Fibroblast of lung (primary cell): ENCODE results near the gene LSMEM2. TPM values are rescaled to one million over a fixed set of nuclear protein-coding genes. Genes with fewer than 3 reads are reported as not detected.

Experiments
- DNase-seq, 2 donors: peaks; one replicate each; pipeline versions ENCODE4 v3.0.0 to v3.0.0-alpha.2; 2010; ENCODE audit warnings: low read depth in 2 of 2
- H2AFZ ChIP-seq: 2 replicates; pipeline ENCODE4 v1.5.1; 2012; ENCODE audit warnings: low read length, control low read depth, inconsistent platforms
- H3K27ac ChIP-seq: 2 replicates; pipeline ENCODE4 v1.5.1; 2011; ENCODE audit warnings: low read length, control low read depth; ENCODE audit not compliant: insufficient read depth
- H3K27me3 ChIP-seq: 2 replicates; pipeline ENCODE4 v1.5.1; 2011; ENCODE audit warnings: mild to moderate bottlenecking, low read length; ENCODE audit not compliant: control insufficient read depth, insufficient read depth
- H3K36me3 ChIP-seq: 2 replicates; pipeline ENCODE4 v1.5.1; 2011; ENCODE audit warnings: low read length; ENCODE audit not compliant: control insufficient read depth, insufficient read depth
- H3K4me1 ChIP-seq: 2 replicates; pipeline ENCODE4 v1.5.1; 2011; ENCODE audit warnings: low read length; ENCODE audit not compliant: control insufficient read depth, insufficient read depth; ENCODE audit errors: extremely low read depth
- H3K4me2 ChIP-seq: 2 replicates; pipeline ENCODE4 v1.5.1; 2011; ENCODE audit warnings: low read length, control low read depth; ENCODE audit not compliant: insufficient read depth; ENCODE audit errors: extremely low read depth
- H3K4me3 ChIP-seq, 4 experiments: fragments of 200-600 bp in 1 of 4; sonication (generic) in 1 of 4; replicated peaks in 1 of 4; 2 replicates each; pipeline ENCODE4 v1.5.1; 2011 to 2016; ENCODE audit warnings: low read length in 4 of 4, low read depth in 3 of 4, mild to moderate bottlenecking in 3 of 4, control low read depth in 2 of 4, inconsistent platforms in 1 of 4, mixed read lengths in 1 of 4; ENCODE audit not compliant: insufficient read depth in 1 of 4; ENCODE audit errors: control extremely low read depth in 1 of 4
- H3K79me2 ChIP-seq: 2 replicates; pipeline ENCODE4 v1.5.1; 2012; ENCODE audit warnings: mild to moderate bottlenecking, low read length, inconsistent platforms; ENCODE audit not compliant: control insufficient read depth, insufficient read depth
- H3K9ac ChIP-seq: 2 replicates; pipeline ENCODE4 v1.5.1; 2011; ENCODE audit warnings: mild to moderate bottlenecking, low read length, control low read depth; ENCODE audit not compliant: insufficient read depth
- H3K9me3 ChIP-seq: 2 replicates; pipeline ENCODE4 v1.5.1; 2012; ENCODE audit warnings: low read depth, low read length; ENCODE audit not compliant: control insufficient read depth, insufficient read depth
- H4K20me1 ChIP-seq: 2 replicates; pipeline ENCODE4 v1.5.1; 2011; ENCODE audit warnings: low read length; ENCODE audit not compliant: control insufficient read depth, insufficient read depth; ENCODE audit errors: extremely low read depth
- EZH2 ChIP-seq: IDR thresholded peaks from 2 replicates; pipeline ENCODE4 v1.5.1; 2012; ENCODE audit warnings: low read length, control low read depth, mild to moderate bottlenecking; ENCODE audit errors: missing control alignments
- polyA plus RNA-seq, 2 donors: library from polyadenylated mRNA; depleted of rRNA in 1 of 2; stranded (reverse) in 1 of 2; unstranded in 1 of 2; fragments of >200 nt; gene quantifications; 2 replicates each; pipeline ENCODE4 v1.2.1, GENCODE V29; 2011 to 2012; ENCODE audit warnings: missing spikeins in 1 of 2
- total RNA-seq: library from RNA; depleted of rRNA; stranded (reverse); fragments of >200 nt; gene quantifications from 2 replicates; pipeline ENCODE4 v1.2.1, GENCODE V29; 2014
- TF ChIP-seq, protein P1 (sequence below), 2 donors: IDR thresholded peaks in 1 of 2; conservative IDR thresholded peaks in 1 of 2; 1 replicate in 1 of 2; 2 replicates in 1 of 2; pipeline ENCODE4 v1.5.1; 2011 to 2012; ENCODE audit warnings: low read length in 2 of 2, control low read depth in 1 of 2, inconsistent platforms in 1 of 2, low read depth in 1 of 2, mild to moderate bottlenecking in 1 of 2

Gene LSMEM2
- total and polyA plus RNA-seq, 2 donors (not counting 1 experiment from before 2014, with no cell fraction given): not detected

DNA sequence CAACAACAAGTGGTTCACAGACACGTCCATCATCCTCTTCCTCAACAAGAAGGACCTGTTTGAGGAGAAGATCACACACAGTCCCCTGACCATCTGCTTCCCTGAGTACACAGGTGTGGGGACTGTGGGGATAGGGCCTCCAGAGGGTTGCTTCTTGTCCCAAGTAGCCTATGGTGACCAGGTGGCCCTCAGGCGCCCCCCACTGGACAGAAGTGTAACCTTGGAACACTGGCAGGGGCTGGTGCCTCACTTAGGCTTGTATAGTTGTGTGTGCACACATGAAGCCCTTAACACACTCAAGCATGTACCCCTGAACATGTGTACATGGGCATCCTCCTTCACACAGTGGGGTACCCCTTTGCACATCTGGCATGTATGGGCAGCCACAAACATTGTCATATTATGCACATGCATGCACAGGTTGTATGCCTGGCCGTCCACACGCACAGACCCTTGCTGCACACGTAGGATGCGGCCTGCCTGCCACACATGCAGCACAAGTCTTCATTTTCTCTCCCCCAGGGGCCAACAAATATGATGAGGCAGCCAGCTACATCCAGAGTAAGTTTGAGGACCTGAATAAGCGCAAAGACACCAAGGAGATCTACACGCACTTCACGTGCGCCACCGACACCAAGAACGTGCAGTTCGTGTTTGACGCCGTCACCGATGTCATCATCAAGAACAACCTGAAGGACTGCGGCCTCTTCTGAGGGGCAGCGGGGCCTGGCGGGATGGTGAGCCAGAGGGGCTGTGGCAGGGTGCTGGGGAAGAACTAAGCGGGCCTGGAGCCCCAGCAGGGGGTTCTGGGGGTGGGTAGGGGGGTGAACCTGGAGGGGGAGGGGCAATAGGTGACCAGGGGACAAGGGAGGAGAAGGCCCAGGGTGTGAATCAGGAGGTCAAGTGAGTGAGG, 21.7 kb upstream of the LSMEM2 start:
- Histone ChIP-seq H3K9ac (no peak overlapping the region), H3K36me3 (peaks cover 33% of the 10 kb centered on the region), H3K27me3 (no peaks in the 10 kb centered on the region), H3K79me2 (peaks cover 15% of the 10 kb centered on the region), H3K27ac (no peak overlapping the region), H4K20me1 (no peaks in the 10 kb centered on the region), H3K4me3 (no peak overlapping the region), H2AFZ (no peak overlapping the region), H3K4me1 (peaks cover 16% of the 10 kb centered on the region), H3K9me3 (no peaks in the 10 kb centered on the region), H3K4me2 (no peak overlapping the region)
- TF ChIP-seq EZH2: no peak
- TF ChIP-seq, protein P1, sequence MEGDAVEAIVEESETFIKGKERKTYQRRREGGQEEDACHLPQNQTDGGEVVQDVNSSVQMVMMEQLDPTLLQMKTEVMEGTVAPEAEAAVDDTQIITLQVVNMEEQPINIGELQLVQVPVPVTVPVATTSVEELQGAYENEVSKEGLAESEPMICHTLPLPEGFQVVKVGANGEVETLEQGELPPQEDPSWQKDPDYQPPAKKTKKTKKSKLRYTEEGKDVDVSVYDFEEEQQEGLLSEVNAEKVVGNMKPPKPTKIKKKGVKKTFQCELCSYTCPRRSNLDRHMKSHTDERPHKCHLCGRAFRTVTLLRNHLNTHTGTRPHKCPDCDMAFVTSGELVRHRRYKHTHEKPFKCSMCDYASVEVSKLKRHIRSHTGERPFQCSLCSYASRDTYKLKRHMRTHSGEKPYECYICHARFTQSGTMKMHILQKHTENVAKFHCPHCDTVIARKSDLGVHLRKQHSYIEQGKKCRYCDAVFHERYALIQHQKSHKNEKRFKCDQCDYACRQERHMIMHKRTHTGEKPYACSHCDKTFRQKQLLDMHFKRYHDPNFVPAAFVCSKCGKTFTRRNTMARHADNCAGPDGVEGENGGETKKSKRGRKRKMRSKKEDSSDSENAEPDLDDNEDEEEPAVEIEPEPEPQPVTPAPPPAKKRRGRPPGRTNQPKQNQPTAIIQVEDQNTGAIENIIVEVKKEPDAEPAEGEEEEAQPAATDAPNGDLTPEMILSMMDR (conservative IDR thresholded peaks at IDR 0.05 in 1 of 2, IDR thresholded peaks at IDR 0.05 in 1 of 2; ENCODE audit: low read depth in 1 of 2, low read length in 2 of 2): peak; percentile 49 to 72
- peak; percentile 30 to 37 for DNase-seq

DNA sequence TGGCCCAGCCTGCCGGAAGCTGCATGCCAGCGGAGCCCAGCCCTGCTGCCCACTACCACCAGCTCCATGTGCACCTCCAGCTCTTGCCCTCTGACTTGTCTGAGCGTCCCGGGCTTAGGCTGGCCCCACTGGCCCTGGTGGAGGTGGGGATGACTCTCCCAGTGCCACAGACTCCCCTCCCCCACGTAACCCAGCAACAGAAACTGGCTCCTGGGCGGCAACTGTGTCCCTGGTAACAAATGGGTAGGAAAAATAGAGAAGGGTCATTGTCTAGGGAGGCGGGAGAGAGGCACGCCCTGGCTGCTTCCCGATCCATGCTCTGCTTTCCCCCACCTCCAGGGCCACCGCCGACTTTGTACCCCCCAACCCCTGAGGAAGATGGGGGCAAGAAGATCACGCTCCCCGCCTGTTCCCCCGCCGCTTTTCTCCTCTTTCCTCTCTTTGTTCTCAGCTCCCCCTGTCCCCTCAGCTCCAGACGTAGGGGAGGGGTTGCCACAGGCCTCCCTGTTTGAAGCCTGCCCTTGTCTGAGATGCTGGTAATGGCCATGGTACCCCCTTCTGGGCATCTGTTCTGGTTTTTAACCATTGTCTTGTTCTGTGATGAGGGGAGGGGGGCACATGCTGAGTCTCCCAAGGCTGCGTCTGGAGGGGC, 20.7 kb upstream of the LSMEM2 start:
- Histone ChIP-seq H3K36me3 (peaks cover 30% of the 10 kb centered on the region), H4K20me1 (no peaks in the 10 kb centered on the region), H3K4me3 (no peak overlapping the region), H3K27ac (no peak overlapping the region), H3K9me3 (no peaks in the 10 kb centered on the region), H3K9ac (no peak overlapping the region), H3K27me3 (no peaks in the 10 kb centered on the region), H3K79me2 (peaks cover 7% of the 10 kb centered on the region), H3K4me2 (no peak overlapping the region), H3K4me1 (peaks cover 16% of the 10 kb centered on the region), H2AFZ (no peak overlapping the region)
- no peak for DNase-seq
- TF ChIP-seq, protein P1 (conservative IDR thresholded peaks at IDR 0.05 in 1 of 2, IDR thresholded peaks at IDR 0.05 in 1 of 2; ENCODE audit: low read depth in 1 of 2, low read length in 2 of 2): no peak
- TF ChIP-seq EZH2: no peak

DNA sequence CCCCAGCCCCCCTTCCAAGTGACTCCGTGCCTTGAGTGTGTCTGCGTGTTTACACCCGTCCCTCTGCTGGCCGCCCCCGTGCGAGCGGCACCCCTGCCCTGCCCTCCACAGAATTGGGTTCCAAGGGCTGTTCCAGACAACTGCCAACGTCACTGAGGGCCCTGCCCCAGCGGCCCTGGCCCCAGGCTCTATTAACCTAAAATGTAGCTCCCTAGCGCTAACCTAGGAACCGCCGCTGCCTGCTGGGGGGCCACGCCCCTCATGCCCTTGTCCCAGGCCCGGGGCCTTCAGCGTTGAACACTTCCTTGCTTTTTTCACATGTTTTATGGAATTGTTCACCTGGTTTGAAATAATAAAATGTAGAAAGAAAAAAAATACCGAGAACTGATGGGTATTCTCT, 19.9 kb upstream of the LSMEM2 start:
- Histone ChIP-seq H3K27ac (no peak overlapping the region), H3K4me1 (peaks cover 19% of the 10 kb centered on the region), H3K4me3 (no peak overlapping the region), H4K20me1 (no peaks in the 10 kb centered on the region), H3K4me2 (no peak overlapping the region), H2AFZ (no peak overlapping the region), H3K36me3 (peaks cover 29% of the 10 kb centered on the region), H3K9me3 (no peaks in the 10 kb centered on the region), H3K27me3 (no peaks in the 10 kb centered on the region), H3K79me2 (peaks cover 2% of the 10 kb centered on the region), H3K9ac (no peak overlapping the region)
- DNase-seq: no peak
- no peak for TF ChIP-seq EZH2
- TF ChIP-seq, protein P1 (conservative IDR thresholded peaks at IDR 0.05 in 1 of 2, IDR thresholded peaks at IDR 0.05 in 1 of 2; ENCODE audit: low read depth in 1 of 2, low read length in 2 of 2): no peak
